HG02840 (cell line): ENCODE results near the gene DUSP8.
"Not testable (repeated sequence)": the region's sequence is repeated elsewhere in the genome, so short reads cannot be mapped to it uniquely, and the experiment has no call there.

Source experiments
- ATAC-seq: cut with Tn5 transposase; IDR thresholded peaks from one replicate; pipeline ENCODE4 v1.9.1; 2021; ENCODE audit warnings: mild to moderate bottlenecking, moderate library complexity, moderate number of reproducible peaks; ENCODE audit not compliant: unreplicated experiment, low FRiP score

The DUSP8 gene

GRCh38 chr11:1517117-1518005 lies 54.7 kb downstream of the DUSP8 start:
- no peak for ATAC-seq

DNA sequence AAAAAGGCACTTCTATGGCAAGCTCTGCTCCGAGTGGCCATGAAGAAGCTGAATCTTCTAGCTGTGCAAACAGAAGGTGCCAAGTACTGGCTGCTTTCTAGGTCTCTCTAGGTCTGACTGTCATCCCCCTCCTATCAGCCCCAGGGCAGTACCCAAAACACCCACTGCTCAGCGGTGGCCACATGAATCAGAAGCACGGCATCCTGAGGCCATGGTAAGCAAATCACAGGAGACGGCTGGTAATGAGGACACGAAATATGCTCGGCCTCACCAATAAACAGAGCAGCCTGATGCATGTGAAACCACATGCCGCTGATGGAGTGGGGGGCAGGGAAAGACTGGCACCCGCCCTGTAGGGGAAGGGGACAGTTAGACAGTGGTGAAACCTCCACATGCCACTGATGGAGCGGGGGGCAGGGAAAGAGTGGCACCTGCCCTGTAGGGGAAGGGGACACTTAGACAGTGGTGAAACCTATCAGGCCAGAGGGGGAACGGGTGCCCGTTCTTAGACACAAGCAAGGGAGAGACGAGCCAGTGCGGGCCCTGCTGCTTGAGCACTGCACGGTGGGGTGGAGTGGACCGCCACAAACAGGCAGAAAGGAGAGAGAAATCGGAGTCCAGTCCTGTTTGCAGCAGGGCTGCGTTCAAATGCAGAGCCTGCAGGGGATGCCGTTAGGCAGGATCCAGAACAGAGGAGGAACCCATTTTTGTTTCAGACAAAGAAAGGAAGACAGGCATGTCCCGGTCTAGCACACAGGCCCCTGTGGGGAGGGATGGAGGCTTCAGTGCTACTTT lies 55.6 kb downstream of the DUSP8 start:
- no peak for ATAC-seq

DNA sequence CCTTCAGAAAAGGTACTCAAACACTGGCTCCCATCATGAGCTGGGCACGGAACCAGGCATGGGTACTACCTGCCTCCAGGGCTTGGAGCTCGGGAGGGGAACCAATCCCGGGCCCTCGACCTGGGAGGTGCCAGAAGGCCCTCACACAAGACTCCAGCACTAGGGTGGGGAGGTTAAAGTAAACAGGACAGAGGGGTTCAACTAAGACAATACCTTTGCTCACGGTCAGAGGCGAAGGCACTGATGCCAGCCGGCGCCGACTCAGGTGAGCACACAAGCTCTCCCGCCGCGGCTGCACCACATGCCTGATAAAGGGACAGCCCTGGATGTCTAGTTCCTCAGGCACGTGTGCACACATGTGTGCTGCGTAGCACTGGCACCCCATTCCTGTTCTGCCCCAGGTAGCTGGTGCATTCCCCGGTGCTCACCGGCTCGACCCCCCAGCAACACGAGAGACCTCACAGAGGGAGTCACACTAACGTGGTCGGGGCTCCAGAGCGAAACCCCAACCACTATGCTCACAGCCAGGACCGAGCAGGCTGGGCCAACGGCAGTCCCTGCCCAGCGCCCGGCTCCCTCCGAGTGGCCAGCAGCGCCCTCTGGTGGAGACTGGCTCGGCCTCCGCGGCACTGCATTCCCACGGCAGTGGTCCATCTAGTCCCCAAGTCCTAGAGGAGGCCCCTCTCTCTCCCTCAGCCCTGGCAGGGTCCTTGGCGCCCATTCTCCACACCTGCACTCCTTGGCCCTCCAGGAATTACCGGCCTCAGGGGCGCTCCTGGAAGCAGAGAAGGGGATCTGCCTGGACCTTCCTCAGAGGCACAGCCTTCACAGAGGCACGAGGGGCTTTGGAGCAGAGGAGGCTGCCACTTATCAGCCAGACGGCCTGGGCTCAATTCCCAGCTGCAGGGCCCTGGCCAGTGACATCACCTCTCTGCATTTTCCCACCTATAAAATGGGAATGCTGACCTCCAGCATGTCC lies 56.7 kb downstream of the DUSP8 start:
- ATAC-seq: no peak

GRCh38 chr11:1514336-1515061 lies 57.6 kb downstream of the DUSP8 start:
- ATAC-seq: no peak

- no peak for ATAC-seq
Observed at GRCh38 chr11:1513326-1514296, 58.5 kb downstream of the DUSP8 start.

DNA sequence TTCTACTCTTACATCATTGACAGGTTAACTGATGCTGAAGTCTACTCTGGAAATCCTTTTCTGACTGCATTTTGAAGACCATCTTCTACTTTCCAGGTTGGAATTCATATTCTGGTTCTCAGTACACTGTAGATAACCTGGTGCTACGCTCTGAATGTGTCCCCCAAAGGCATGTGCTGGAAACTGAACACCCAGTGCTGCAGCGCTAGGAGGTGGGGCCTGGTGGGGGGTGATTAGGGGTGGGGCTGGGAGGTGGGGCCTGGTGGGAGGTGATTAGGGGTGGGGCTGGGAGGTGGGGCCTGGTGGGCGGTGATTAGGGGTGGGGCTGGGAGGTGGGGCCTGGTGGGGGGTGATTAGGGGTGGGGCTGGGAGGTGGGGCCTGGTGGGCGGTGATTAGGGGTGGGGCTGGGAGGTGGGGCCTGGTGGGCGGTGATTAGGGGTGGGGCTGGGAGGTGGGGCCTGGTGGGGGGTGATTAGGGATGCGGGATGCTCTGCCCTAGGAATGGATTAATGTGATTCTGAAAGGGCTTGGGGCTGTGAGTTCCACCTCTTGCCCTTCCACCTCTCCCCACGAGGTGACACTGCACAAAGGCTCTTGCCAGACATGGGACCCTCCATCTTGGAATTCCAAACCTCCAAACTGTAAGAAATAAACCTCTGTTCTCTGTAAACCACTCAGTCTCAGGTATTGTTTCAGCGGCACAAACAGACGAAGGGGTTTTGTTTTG lies 59.4 kb downstream of the DUSP8 start:
- not testable (repeated sequence) for ATAC-seq

DNA sequence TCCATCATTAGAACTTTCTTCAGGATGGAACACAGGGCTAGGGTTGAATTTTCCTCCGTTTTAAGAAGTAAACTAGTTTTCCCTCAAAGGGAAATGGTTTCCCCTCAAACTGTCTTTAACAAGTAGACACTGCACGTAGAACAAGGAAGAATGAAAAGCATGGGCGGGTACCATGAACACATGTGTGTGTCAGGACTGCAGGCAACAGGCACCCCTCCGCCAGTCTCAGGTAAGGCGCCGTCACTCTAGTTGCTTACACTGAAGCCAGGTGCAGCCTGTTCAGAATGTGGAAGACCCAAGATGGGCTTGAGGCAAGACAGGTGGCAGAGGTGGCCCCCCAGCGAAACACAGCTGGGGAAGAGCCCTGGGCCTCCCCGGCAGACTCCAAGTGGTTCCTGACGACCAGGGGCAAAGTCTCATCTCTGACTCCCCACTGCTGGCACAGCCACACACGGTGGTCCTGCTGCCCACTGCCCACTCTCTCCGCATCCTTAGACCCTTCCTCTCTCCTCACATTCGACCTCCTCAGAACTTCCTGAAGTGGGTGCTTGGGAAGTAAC lies 60.1 kb downstream of the DUSP8 start:
- ATAC-seq: no peak

DNA sequence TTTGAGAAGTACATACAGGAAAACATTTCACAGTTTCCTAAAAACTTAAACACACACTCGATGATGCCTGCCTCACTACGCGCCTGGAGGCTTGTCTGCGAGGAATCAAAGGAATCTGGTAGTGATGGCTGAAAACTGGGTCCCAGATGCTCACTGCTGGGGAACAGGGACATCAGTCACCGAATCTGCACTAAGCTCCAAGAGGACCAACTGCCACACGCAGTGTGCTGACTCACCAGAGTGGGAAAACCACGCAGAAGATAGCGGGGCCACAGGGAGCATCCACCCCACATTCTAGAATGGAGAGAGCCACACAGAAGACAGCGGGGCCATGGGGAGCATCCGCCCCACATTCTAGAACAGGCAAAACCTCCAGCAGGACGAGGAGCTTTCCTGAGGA lies 61.1 kb downstream of the DUSP8 start:
- no peak for ATAC-seq

- not testable (repeated sequence) for ATAC-seq
Observed at GRCh38 chr11:1510351-1510750, 61.7 kb downstream of the DUSP8 start.

GRCh38 chr11:1509626-1510255 lies 62.3 kb downstream of the DUSP8 start:
- no peak for ATAC-seq

- ATAC-seq: no peak
Observed at GRCh38 chr11:1508986-1509385, 63.1 kb downstream of the DUSP8 start.

GRCh38 chr11:1508491-1508891 lies 63.6 kb downstream of the DUSP8 start:
- no peak for ATAC-seq

DNA sequence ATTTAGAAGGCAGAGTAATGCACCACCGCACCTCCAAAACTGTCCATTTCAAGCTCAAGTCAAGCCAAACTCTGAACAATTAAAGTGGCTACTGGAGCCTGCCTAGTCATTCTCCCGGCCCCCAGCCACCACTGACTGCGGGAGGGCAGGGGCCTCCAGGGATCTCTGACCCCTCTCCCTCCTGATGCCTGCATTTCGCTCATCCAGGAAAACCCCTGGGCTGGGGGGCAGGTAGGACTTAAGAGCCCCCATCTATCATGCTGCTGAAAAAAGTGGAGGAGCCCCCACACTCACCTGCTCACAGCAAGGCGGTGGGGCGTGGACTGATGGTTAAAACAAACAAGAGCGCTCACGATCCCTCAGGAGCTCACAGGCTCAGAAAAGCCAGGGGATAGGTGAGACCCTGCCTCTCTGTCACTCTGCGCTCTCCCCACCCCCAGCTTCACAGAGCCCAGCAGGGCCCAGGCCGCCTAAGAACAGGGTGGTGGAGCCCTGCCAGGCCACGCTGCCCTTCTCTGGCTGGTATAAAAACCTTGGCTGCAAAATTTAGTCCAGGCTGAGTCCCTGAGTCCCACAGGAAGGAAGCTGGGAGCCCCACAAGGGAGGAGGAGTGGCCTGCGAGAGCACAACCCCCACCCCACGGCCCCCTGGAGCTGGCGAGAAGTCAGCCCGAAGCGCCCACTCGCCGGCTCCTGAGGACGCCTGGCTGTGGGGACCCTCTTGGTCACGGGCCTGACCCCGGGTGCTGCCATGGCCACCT lies 64.5 kb downstream of the DUSP8 start:
- ATAC-seq: no peak

GRCh38 chr11:1506981-1507380 lies 65.1 kb downstream of the DUSP8 start:
- ATAC-seq: no peak

DNA sequence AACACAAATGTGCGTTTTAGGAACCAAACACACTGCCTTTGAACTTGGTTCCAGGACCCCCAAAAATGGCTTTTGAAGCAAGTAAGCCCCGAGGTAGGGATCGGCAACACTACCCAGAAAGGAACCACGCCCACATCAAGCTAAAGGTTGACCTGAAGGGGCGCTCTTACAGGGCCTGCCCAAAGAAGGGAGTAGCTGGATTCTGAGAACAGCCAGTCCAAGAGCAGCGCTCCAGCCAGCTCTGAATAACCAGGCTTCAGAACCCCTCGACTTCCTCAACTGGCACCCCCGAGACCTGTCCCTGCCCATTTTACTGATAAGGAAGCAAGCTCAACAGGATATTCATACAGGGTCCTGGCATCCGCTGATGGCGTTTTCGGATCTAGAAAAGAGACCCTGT lies 66.6 kb downstream of the DUSP8 start:
- ATAC-seq: no peak

DNA sequence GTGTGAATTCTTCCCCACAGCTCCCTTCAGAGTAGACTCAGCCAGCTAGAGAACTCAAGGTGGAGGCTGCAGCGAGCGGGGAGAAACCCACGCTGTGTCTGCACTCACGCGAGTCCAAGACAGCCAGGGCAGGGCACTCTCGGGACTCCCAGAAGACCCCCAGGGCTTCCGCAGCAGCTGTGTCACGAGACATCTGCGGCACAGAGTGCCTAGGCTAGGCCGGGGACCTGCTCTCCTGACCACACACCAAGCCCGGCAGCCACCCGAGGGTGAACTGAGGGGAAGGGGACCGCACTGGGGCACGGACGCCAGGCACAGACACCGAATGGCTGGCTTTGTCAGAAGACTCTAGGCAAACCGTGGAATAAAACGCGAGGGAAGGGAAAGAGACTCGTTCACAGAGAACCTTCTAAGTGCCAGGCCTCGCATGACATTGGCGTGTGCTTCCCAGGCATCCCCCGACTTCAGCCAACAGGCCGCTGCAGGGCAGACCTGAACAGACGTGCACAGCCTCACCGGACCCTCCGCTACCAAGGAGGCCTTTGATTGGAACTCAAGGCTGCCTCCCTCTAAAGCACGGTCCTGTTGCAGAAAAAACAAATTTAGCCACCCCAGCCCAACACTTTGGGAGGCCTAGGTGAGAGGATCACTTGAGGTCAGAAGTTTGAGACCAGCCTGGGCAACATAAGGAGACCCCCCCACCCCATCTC lies 67.3 kb downstream of the DUSP8 start:
- ATAC-seq: no peak
